Measurements from ENCODE around the gene SEC63.

DNA sequence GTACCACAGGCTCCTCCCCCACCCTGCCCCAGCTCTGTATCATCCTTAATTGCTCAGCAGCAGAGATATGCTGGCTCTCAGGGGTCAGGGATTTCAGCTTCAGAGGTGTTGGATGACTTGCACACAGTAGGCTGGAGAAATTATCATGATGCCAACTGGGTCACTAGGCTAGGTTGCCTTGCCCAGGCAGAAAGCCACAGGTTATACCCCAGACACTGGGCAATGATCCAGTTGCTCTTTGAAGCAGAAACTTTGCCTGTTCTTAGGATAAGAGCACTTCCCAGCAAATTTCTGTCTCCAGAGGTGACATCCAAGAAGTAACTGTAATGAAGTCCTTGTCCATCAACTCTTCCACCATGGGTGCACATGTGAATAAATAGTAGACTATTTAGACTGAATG is 95.6 kb downstream of the SEC63 start:
- no peak for TF ChIP-seq POLR2A (IDR thresholded peaks at IDR 0.05)
- TF ChIP-seq, protein P1, sequence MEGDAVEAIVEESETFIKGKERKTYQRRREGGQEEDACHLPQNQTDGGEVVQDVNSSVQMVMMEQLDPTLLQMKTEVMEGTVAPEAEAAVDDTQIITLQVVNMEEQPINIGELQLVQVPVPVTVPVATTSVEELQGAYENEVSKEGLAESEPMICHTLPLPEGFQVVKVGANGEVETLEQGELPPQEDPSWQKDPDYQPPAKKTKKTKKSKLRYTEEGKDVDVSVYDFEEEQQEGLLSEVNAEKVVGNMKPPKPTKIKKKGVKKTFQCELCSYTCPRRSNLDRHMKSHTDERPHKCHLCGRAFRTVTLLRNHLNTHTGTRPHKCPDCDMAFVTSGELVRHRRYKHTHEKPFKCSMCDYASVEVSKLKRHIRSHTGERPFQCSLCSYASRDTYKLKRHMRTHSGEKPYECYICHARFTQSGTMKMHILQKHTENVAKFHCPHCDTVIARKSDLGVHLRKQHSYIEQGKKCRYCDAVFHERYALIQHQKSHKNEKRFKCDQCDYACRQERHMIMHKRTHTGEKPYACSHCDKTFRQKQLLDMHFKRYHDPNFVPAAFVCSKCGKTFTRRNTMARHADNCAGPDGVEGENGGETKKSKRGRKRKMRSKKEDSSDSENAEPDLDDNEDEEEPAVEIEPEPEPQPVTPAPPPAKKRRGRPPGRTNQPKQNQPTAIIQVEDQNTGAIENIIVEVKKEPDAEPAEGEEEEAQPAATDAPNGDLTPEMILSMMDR (IDR thresholded peaks at IDR 0.05 in 4 of 5, conservative IDR thresholded peaks at IDR 0.05 in 1 of 5): no peak

All from gastrocnemius medialis (tissue), 4 donors.